WTC11 (cell line): ENCODE data around the gene ARHGAP25.

Source experiments
- CREM ChIP-seq: sonication (generic); formaldehyde crosslinking; IDR thresholded peaks from 2 replicates; pipeline ENCODE4 v1.8.1; 2022; ENCODE audit warnings: mild to moderate bottlenecking, missing genetic modification reagents, moderate library complexity
- ELF4 ChIP-seq: sonication (generic); formaldehyde crosslinking; IDR thresholded peaks from 2 replicates; pipeline ENCODE4 v1.8.1; 2022; ENCODE audit warnings: low read depth, mild to moderate bottlenecking, moderate library complexity, missing genetic modification reagents
- FOXP1 ChIP-seq: sonication (generic); formaldehyde crosslinking; IDR thresholded peaks from 2 replicates; pipeline ENCODE4 v1.8.0; 2022; ENCODE audit warnings: missing genetic modification reagents, mild to moderate bottlenecking, moderate library complexity, borderline replicate concordance
- JUN ChIP-seq: sonication (generic); formaldehyde crosslinking; IDR thresholded peaks from 2 replicates; pipeline ENCODE4 v1.8.0; 2023; ENCODE audit warnings: mild to moderate bottlenecking, missing genetic modification reagents
- NR2C2 ChIP-seq: sonication (generic); formaldehyde crosslinking; IDR thresholded peaks from 2 replicates; pipeline ENCODE4 v1.8.0; 2022; ENCODE audit warnings: mild to moderate bottlenecking, missing genetic modification reagents
- TF ChIP-seq, protein P1 (sequence below): fragments of 200-600 bp; IDR thresholded peaks from 2 replicates; pipeline ENCODE4 v1.8.0; 2022; ENCODE audit warnings: antibody characterized with exemption
- TF ChIP-seq, protein P2 (sequence below): sonication (generic); formaldehyde crosslinking; conservative IDR thresholded peaks from 2 replicates; pipeline ENCODE4 v1.8.1; 2022; ENCODE audit warnings: mild to moderate bottlenecking, missing genetic modification reagents
- TF ChIP-seq, protein P3 (sequence below): sonication (generic); formaldehyde crosslinking; IDR thresholded peaks from 2 replicates; pipeline ENCODE4 v1.8.1; 2023; ENCODE audit warnings: mild to moderate bottlenecking, missing genetic modification reagents, moderate library complexity
- TF ChIP-seq, protein P4 (sequence below): sonication (generic); formaldehyde crosslinking; conservative IDR thresholded peaks from 2 replicates; pipeline ENCODE4 v1.8.1; 2023; ENCODE audit warnings: mild to moderate bottlenecking, low read depth, missing genetic modification reagents, moderate library complexity
- TF ChIP-seq, protein P5 (sequence below): sonication (generic); formaldehyde crosslinking; IDR thresholded peaks from 2 replicates; pipeline ENCODE4 v1.8.1; 2022; ENCODE audit warnings: mild to moderate bottlenecking, moderate library complexity, missing genetic modification reagents

DNA sequence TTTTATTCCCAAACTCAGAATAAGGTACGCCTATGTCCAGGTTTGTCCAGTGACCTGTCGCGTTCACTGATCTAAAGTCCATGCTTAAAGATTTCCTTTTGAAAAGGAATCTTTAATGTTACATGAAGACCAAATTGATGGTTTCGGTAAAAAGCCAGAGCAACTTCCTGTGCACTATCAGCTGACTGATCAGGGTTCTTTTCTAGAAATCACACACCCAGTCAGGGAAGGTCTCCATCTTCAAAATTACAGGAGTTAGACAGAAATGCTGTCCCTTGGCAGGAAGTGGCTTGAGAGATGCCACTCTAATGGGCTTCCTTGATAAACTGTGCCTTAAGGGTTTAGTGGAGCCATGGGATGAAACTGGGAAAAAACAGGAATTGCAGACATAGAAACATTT lies 14.7 kb upstream of the ARHGAP25 start:
- TF ChIP-seq, protein P1, sequence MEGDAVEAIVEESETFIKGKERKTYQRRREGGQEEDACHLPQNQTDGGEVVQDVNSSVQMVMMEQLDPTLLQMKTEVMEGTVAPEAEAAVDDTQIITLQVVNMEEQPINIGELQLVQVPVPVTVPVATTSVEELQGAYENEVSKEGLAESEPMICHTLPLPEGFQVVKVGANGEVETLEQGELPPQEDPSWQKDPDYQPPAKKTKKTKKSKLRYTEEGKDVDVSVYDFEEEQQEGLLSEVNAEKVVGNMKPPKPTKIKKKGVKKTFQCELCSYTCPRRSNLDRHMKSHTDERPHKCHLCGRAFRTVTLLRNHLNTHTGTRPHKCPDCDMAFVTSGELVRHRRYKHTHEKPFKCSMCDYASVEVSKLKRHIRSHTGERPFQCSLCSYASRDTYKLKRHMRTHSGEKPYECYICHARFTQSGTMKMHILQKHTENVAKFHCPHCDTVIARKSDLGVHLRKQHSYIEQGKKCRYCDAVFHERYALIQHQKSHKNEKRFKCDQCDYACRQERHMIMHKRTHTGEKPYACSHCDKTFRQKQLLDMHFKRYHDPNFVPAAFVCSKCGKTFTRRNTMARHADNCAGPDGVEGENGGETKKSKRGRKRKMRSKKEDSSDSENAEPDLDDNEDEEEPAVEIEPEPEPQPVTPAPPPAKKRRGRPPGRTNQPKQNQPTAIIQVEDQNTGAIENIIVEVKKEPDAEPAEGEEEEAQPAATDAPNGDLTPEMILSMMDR: no peak
- no peak for TF ChIP-seq ELF4 (CRISPR knock-in tag)
- no peak for TF ChIP-seq JUN (CRISPR knock-in tag)
- TF ChIP-seq, protein P2, sequence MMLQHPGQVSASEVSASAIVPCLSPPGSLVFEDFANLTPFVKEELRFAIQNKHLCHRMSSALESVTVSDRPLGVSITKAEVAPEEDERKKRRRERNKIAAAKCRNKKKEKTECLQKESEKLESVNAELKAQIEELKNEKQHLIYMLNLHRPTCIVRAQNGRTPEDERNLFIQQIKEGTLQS (CRISPR knock-in tag): no peak
- TF ChIP-seq, protein P3, sequence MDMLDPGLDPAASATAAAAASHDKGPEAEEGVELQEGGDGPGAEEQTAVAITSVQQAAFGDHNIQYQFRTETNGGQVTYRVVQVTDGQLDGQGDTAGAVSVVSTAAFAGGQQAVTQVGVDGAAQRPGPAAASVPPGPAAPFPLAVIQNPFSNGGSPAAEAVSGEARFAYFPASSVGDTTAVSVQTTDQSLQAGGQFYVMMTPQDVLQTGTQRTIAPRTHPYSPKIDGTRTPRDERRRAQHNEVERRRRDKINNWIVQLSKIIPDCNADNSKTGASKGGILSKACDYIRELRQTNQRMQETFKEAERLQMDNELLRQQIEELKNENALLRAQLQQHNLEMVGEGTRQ (CRISPR knock-in tag): no peak
- no peak for TF ChIP-seq CREM (CRISPR knock-in tag)
- TF ChIP-seq FOXP1: no peak
- TF ChIP-seq, protein P4, sequence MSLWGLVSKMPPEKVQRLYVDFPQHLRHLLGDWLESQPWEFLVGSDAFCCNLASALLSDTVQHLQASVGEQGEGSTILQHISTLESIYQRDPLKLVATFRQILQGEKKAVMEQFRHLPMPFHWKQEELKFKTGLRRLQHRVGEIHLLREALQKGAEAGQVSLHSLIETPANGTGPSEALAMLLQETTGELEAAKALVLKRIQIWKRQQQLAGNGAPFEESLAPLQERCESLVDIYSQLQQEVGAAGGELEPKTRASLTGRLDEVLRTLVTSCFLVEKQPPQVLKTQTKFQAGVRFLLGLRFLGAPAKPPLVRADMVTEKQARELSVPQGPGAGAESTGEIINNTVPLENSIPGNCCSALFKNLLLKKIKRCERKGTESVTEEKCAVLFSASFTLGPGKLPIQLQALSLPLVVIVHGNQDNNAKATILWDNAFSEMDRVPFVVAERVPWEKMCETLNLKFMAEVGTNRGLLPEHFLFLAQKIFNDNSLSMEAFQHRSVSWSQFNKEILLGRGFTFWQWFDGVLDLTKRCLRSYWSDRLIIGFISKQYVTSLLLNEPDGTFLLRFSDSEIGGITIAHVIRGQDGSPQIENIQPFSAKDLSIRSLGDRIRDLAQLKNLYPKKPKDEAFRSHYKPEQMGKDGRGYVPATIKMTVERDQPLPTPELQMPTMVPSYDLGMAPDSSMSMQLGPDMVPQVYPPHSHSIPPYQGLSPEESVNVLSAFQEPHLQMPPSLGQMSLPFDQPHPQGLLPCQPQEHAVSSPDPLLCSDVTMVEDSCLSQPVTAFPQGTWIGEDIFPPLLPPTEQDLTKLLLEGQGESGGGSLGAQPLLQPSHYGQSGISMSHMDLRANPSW (CRISPR knock-in tag): no peak
- TF ChIP-seq, protein P5, sequence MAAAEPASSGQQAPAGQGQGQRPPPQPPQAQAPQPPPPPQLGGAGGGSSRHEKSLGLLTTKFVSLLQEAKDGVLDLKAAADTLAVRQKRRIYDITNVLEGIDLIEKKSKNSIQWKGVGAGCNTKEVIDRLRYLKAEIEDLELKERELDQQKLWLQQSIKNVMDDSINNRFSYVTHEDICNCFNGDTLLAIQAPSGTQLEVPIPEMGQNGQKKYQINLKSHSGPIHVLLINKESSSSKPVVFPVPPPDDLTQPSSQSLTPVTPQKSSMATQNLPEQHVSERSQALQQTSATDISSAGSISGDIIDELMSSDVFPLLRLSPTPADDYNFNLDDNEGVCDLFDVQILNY (CRISPR knock-in tag): no peak
- TF ChIP-seq NR2C2: no peak
